GM18867 (cell line): Measurements from ENCODE around the gene PWWP2B.

Experiments
- ATAC-seq: cut with Tn5 transposase; IDR thresholded peaks from one replicate; pipeline ENCODE4 v1.9.1; 2021; ENCODE audit warnings: mild to moderate bottlenecking, moderate library complexity; ENCODE audit not compliant: unreplicated experiment

The PWWP2B gene

GRCh38 chr10:132455986-132456847, 59.2 kb downstream of the PWWP2B start:
- no peak for ATAC-seq

- no peak for ATAC-seq
Measured at GRCh38 chr10:132456881-132457280, 59.9 kb downstream of the PWWP2B start.

GRCh38 chr10:132457328-132458070, 60.5 kb downstream of the PWWP2B start:
- no peak for ATAC-seq

GRCh38 chr10:132458071-132458585, 61.1 kb downstream of the PWWP2B start:
- no peak for ATAC-seq

GRCh38 chr10:132458586-132459300, 61.7 kb downstream of the PWWP2B start:
- ATAC-seq = peak; percentile 56

GRCh38 chr10:132459301-132460003, 62.5 kb downstream of the PWWP2B start:
- no peak for ATAC-seq

GRCh38 chr10:132460071-132460470, 63.1 kb downstream of the PWWP2B start:
- no peak for ATAC-seq

- ATAC-seq = no peak
Measured at GRCh38 chr10:132460691-132461090, 63.7 kb downstream of the PWWP2B start.

GRCh38 chr10:132461103-132461682, 64.2 kb downstream of the PWWP2B start:
- ATAC-seq = no peak

GRCh38 chr10:132461683-132462231, 64.8 kb downstream of the PWWP2B start:
- ATAC-seq = no peak

GRCh38 chr10:132462463-132463332, 65.7 kb downstream of the PWWP2B start:
- no peak for ATAC-seq

- ATAC-seq = no peak
Measured at GRCh38 chr10:132463333-132464255, 66.6 kb downstream of the PWWP2B start.

- ATAC-seq = no peak
Measured at GRCh38 chr10:132464256-132465192, 67.5 kb downstream of the PWWP2B start.

- no peak for ATAC-seq
Measured at GRCh38 chr10:132465193-132465888, 68.3 kb downstream of the PWWP2B start.

GRCh38 chr10:132465889-132466519, 69.0 kb downstream of the PWWP2B start:
- ATAC-seq = no peak
